GM12874 (cell line): Measurements from ENCODE around the gene GMDS.

Experiments
- TF ChIP-seq, protein P1 (sequence below): IDR thresholded peaks from 2 replicates; pipeline ENCODE4 v1.5.1; 2011; ENCODE audit warnings: low read depth, mild to moderate bottlenecking, control low read depth, low read length, moderate library complexity; ENCODE audit not compliant: insufficient read depth

The GMDS gene

DNA sequence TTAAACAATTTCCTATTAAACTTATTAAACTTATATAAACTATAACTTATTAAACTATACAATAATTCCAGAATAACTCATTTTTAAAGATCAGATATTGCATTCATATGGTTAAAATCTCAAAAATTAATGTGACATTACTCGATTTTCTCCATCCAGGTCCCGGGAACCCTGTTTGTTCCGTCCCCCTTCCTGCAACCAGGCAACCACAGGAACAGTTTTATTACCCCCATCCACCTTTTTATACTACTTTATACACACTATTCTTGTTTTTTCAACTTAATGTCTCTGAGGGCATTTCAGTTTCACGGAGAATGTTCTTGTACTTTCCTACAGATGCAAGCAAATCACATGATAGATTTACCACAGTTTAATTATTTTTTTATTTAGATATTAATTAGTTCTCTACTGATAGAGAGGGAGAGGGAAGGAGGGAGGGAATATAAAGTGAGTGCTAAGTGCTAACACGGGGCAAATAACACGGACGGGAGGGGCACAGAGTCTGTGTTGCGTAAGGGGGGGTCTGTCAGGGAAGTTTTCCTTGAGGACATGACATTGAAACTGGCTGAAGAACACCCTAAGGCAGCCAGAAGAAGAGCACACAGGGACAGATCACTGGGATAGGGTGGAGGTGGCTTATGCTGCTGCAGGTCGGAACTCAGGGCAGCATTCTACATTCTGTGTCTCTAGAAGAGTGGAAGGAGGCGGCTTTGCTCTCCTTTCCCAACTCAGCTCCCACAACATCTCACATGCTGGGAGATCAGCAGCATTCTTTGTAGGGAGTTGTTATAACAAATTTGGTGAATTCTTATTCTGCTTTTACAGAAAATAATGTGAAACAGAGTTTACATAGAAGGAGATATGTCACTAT lies 410.5 kb downstream of the GMDS start:
- TF ChIP-seq, protein P1, sequence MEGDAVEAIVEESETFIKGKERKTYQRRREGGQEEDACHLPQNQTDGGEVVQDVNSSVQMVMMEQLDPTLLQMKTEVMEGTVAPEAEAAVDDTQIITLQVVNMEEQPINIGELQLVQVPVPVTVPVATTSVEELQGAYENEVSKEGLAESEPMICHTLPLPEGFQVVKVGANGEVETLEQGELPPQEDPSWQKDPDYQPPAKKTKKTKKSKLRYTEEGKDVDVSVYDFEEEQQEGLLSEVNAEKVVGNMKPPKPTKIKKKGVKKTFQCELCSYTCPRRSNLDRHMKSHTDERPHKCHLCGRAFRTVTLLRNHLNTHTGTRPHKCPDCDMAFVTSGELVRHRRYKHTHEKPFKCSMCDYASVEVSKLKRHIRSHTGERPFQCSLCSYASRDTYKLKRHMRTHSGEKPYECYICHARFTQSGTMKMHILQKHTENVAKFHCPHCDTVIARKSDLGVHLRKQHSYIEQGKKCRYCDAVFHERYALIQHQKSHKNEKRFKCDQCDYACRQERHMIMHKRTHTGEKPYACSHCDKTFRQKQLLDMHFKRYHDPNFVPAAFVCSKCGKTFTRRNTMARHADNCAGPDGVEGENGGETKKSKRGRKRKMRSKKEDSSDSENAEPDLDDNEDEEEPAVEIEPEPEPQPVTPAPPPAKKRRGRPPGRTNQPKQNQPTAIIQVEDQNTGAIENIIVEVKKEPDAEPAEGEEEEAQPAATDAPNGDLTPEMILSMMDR: no peak

DNA sequence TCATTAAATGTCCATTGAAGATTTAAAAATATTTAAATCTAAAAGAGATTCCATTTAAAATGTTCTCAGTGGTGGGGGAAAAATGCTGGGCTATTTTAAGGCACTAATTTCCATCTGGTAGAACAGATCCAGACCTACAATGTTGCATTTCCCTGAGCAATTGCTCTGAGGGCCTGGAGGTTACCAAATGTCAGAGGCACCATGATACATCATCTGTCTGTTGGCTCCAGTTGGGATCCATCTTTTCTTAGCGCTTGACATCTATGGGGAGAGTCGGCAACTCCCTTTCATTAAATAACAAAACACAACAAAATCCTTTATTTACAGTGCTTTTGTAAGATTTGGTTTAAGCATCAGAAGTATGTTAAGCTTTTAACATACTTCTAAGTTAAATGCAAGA lies 411.2 kb downstream of the GMDS start:
- TF ChIP-seq, protein P1: no peak

DNA sequence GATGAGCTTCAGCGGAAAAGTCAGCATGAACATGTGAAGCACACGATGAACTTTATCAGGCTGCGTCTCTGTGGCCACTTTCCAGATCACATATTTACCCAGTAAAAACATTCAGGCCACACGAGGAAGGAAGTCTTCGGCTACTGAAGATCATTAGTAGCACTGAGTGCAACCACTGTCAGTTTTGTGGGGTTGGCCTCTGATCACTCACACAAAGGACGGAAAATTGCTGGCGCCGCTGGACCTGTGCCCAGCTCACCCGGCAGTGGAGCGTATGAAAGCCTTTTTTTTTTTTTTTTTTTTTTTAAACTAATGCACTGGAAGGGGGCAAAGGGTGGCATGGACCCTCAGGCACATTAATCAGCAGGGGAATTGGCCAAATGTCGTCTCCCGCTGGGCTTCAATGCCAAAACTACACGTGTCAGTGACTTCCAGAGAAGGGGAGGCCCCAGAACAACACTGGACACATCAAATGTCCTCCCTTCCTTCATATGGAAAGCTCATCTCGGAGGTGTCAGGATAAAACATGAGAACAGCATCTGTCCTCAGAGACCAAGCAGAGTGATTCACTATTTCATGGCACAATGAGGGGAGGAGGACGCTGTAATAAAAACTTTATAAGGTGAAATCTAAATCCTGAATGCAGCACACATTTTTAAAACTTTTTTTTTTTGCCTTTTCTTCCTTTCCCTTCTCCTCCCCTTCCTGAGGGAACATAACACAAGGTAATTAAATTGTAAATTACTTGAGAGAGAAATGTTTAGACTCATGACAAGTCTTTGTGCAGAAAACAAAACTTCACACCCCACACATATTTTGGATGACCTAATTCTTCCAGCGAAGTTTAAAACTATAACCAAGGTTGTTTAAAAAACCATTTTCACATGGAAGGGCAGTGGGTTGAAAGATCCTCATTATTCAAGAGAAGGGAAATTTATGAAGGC lies 412.3 kb downstream of the GMDS start:
- TF ChIP-seq, protein P1: no peak

DNA sequence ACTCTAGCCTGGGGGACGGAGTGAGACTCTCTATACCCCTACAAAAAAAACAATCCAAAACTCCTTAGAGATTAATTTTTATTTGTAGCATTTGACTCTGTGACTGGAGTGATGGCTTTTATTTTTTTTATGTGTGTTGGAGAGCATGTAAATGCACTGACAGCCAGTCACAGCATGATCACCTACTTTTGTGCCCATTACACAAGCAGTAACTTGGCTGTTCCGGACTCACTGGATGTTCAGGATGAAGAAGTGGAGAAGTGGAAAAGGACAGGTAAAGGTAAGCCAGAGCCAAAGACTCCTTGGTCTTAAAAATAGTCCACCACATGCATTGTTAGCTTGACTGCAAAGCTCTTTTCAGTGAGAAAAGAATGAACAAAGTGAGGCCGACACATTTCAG lies 413.0 kb downstream of the GMDS start:
- TF ChIP-seq, protein P1: no peak

DNA sequence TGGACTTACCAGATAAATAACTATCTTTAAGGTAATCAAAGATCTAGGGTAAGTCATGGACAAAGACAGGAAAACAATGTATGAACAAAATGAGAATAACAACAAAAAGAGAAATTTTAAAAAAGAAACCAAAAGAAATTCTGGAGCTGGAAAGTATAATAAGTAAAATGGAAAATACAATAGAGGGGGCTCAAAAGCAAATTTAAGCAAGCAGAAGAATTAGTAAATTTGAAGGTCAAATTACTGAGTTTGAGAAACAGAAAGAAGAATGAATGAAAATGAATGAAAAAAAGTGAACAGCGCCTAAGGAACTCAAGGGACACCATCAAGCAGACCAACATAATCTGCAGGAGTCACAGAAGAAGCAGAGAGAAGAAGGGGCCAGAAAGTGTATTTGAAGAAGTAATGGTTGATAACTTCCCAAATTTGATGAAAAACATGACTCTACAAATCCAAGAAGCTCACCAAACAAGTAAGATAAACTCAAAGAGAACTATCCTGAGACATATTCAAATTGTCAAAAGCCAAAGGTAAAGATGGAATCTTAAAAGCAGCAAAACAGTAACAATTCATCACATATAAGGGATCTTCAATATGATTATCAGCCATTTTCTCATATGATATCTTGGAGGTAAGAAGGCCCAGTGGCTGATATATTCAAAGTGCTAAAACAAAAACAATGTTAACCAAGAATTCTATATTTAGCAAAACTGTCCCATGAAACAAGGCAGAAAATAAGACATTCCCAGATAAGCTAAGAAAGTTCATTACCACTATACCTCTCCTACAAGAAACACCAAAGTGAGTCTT lies 417.2 kb downstream of the GMDS start:
- TF ChIP-seq, protein P1: no peak

DNA sequence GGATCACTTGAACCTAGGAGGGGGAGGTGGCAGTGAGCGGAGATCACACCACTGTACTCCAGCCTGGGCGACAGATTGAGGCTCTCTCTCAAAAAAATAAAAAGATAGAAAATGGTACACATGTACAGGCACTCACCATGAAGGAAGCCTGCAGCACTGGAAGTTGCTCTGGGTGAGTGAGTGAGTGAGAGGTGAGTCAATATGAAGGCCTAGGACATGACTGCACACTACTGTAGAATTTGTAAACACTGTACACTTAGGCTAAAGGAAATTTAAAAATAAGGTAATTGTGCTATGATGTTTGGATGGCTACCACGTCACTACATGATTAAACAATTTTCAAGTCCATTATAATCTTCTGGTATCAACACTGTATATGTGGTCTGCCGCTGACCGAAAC lies 419.5 kb downstream of the GMDS start:
- TF ChIP-seq, protein P1: no peak
